Measurements from ENCODE around the gene FOXO3B.
"Not testable (repeated sequence)": the region's sequence is repeated elsewhere in the genome, so short reads cannot be mapped to it uniquely, and the experiment has no call there.

GRCh38 chr17:18668625-18669024, 13.5 kb downstream of the FOXO3B start:
- TF ChIP-seq POLR2AphosphoS5, POLR2A, TAF1 (IDR thresholded peaks at IDR 0.05; ENCODE audit: low read depth, low read length): not testable (repeated sequence)
